Coronary artery (tissue), 2 donors: ENCODE measurements around the gene HMCN2.

Experiments used
- DNase-seq: peaks from one replicate; pipeline ENCODE4 v3.0.0-alpha.2; 2017; ENCODE audit warnings: low spot score
- H3K27ac ChIP-seq, 2 donors: fragments of 200-600 bp; sonication (generic); one replicate each; pipeline ENCODE4 v1.5.1; 2016 to 2019
- H3K4me3 ChIP-seq: fragments of 200-600 bp; sonication (generic); 2 replicates; pipeline ENCODE4 v1.5.1; 2016; ENCODE audit warnings: mild to moderate bottlenecking, moderate library complexity
- CTCF ChIP-seq: fragments of 200-600 bp; sonication (generic); IDR thresholded peaks from one replicate; pipeline ENCODE4 v1.5.1; 2019; ENCODE audit warnings: antibody characterized with exemption

HMCN2 gene

GRCh38 chr9:130325921-130326320 is 60.4 kb downstream of the HMCN2 start:
- H3K27ac ChIP-seq = no peak overlapping the region
- no peak for TF ChIP-seq CTCF
- no peak overlapping the region for H3K4me3 ChIP-seq

GRCh38 chr9:130327070-130327780 is 61.7 kb downstream of the HMCN2 start:
- TF ChIP-seq CTCF = no peak
- no peak for DNase-seq
- Histone ChIP-seq H3K4me3 (no peak overlapping the region), H3K27ac (no peak overlapping the region)

More at GRCh38 chr9:130325921-130326320, 60.4 kb downstream of the HMCN2 start:
- DNase-seq = no peak

- no peak for DNase-seq
- Histone ChIP-seq H3K4me3 (no peak overlapping the region), H3K27ac (peak overlapping the region in 1 of 2 donors; percentile 70)
- no peak for TF ChIP-seq CTCF
Measured at GRCh38 chr9:130327781-130328348, 62.3 kb downstream of the HMCN2 start.

GRCh38 chr9:130328349-130328801 is 62.8 kb downstream of the HMCN2 start:
- no peak for TF ChIP-seq CTCF
- DNase-seq = no peak
- Histone ChIP-seq H3K4me3 (no peak overlapping the region), H3K27ac (peak overlapping the region in 1 of 2 donors; percentile 70)

GRCh38 chr9:130329061-130329460 is 63.5 kb downstream of the HMCN2 start:
- no peak for TF ChIP-seq CTCF
- Histone ChIP-seq H3K27ac (peak overlapping the region in 1 of 2 donors; percentile 40), H3K4me3 (no peak overlapping the region)
- no peak for DNase-seq

- H3K27ac ChIP-seq = peak overlapping the region in 1 of 2 donors; percentile 35
- TF ChIP-seq CTCF = no peak
- no peak for DNase-seq
- H3K4me3 ChIP-seq = no peak overlapping the region
Measured at GRCh38 chr9:130330202-130330862, 64.8 kb downstream of the HMCN2 start.
